Measurements from ENCODE around the gene TRPV5.

- no peak for TF ChIP-seq CTCF (IDR thresholded peaks at IDR 0.05)
- no peak for TF ChIP-seq REST (IDR thresholded peaks at IDR 0.05)
- no peak for TF ChIP-seq EP300 (IDR thresholded peaks at IDR 0.05)
- no peak for TF ChIP-seq NR3C1 (IDR thresholded peaks at IDR 0.05)
- no peak for TF ChIP-seq HES2 (IDR thresholded peaks at IDR 0.05)
- TF ChIP-seq MAX (IDR thresholded peaks at IDR 0.05), result no peak
- no peak for TF ChIP-seq RFX5 (IDR thresholded peaks at IDR 0.05)
These were observed 6.3 kb downstream of the TRPV5 start for GRCh38 chr7:142927085-142927745.

All from A549 (cell line).